IMR-90 (cell line): ENCODE results near the gene RAB33B. TPM values are rescaled to one million over a fixed set of nuclear protein-coding genes. Genes with fewer than 3 reads are reported as not detected.

ENCODE experiments used
- microRNA-seq, 2 experiments: library from miRNA; stranded (forward) in 1 of 2; unstranded in 1 of 2; fragments of 10-50 nt in 1 of 2; fragments of <30 nt in 1 of 2; gene quantifications in 1 of 2; microRNA quantifications in 1 of 2; one replicate each; pipeline versions ENCODE3 to v1.1.0; 2013 to 2020; ENCODE audit not compliant: insufficient read depth in 1 of 2, insufficient read length in 1 of 2, unreplicated experiment in 1 of 2
- polyA plus RNA-seq, 3 experiments: library from polyadenylated mRNA; depleted of rRNA; stranded (reverse); fragments of >200 nt; gene quantifications; 2 replicates each; pipeline ENCODE4 v1.2.3, GENCODE V29; 2012; ENCODE audit warnings: low replicate concordance in 1 of 3
- small RNA-seq, 5 experiments: library from RNA; depleted of rRNA; stranded (forward); fragments of <200 nt; gene quantifications; one replicate each; pipeline ENCODE3, GENCODE V24; 2012
- total RNA-seq: library from RNA; depleted of rRNA; stranded (reverse); fragments of >200 nt; gene quantifications from 2 replicates; pipeline ENCODE4 v1.2.3, GENCODE V29; 2012; rRNA removed

The RAB33B gene
- total and polyA plus RNA-seq, 2 of the 4 experiments (the other 2 are of a cell fraction) = 3.7 to 7.3 TPM

Small RNA genes lying within 50 kb of the gene (microRNA-seq; reads per million reads assigned to microRNA genes)
- gene RF01225 (ENCODE audit: insufficient read depth, insufficient read length) = not detected

Small RNA genes lying within 50 kb of the gene (small RNA-seq; reads per million reads assigned to genes)
- 0 reads per million in 5 experiments for gene RF01225

Other genes starting within 250 kb of the RAB33B start
- 35.0 and 44.4 TPM in 2 replicates for gene MGARP, start 173.9 kb upstream of the RAB33B start, total RNA-seq
- 34.7 and 35.1 TPM in 2 replicates for gene MGARP, start 173.9 kb upstream of the RAB33B start, polyA plus RNA-seq (2012; rRNA removed)
- 43.4 and 106 TPM in 2 replicates for gene NAA15, start 152.6 kb upstream of the RAB33B start, total RNA-seq
- 8.7 and 11.0 TPM in 2 replicates for gene NAA15, start 152.6 kb upstream of the RAB33B start, polyA plus RNA-seq (2012; rRNA removed)
- gene NDUFC1, start 151.6 kb upstream of the RAB33B start, total RNA-seq = 25.1 and 33.9 TPM in 2 replicates
- gene NDUFC1, start 151.6 kb upstream of the RAB33B start, polyA plus RNA-seq (2012; rRNA removed) = 65.1 and 76.5 TPM in 2 replicates
- gene SETD7, start 102.1 kb downstream of the RAB33B start, total RNA-seq = 46.6 and 80.3 TPM in 2 replicates
- 13.8 and 17.0 TPM in 2 replicates for gene SETD7, start 102.1 kb downstream of the RAB33B start, polyA plus RNA-seq (2012; rRNA removed)
- gene MGST2, start 211.7 kb downstream of the RAB33B start, total RNA-seq = 4.8 and 8.1 TPM in 2 replicates
- 9.0 and 10.5 TPM in 2 replicates for gene MGST2, start 211.7 kb downstream of the RAB33B start, polyA plus RNA-seq (2012; rRNA removed)